ENCODE data around the gene PFN1.

The PFN1 gene

GRCh38 chr17:4948166-4948930 is at the start of gene PFN1:
Gene PFN1 (minus strand): TSS chr17:4948530. CDS start chr17:4948394, 136 bp downstream.
- H3K36me3 ChIP-seq (ENCODE audit: insufficient read depth, low read length) = peaks cover 35% of the 10 kb centered on the region
- peak within 1 kb of the TSS; percentile 72 to 95 for H3K4me3 ChIP-seq (ENCODE audit: low read depth in 1 of 2, low read length in 2 of 2)
- no peaks in the 10 kb centered on the region for H3K9me3 ChIP-seq (ENCODE audit: low read length)
- peak within 1 kb of the TSS; percentile 86 for H3K9ac ChIP-seq (ENCODE audit: low read length)
- peaks cover 48% of the 10 kb centered on the region for H3K4me1 ChIP-seq (ENCODE audit: insufficient read depth, low read length)
- no peaks in the 10 kb centered on the region for H3K27me3 ChIP-seq (ENCODE audit: control insufficient read depth in 1 of 2, insufficient read depth in 2 of 2, low read length in 2 of 2)
- H3K27ac ChIP-seq (ENCODE audit: low read depth, low read length) = peak within 1 kb of the TSS; percentile 100

- peaks cover 19% of the 10 kb centered on the region for H3K36me3 ChIP-seq (ENCODE audit: insufficient read depth, low read length)
- H3K9me3 ChIP-seq (ENCODE audit: low read length) = no peaks in the 10 kb centered on the region
- peak within 1 kb of the TSS; percentile 93 for H3K27ac ChIP-seq (ENCODE audit: low read depth, low read length)
- peaks cover 23% of the 10 kb centered on the region for H3K4me1 ChIP-seq (ENCODE audit: insufficient read depth, low read length)
- peak within 1 kb of the TSS; percentile 63 to 96 for H3K4me3 ChIP-seq (ENCODE audit: low read depth in 1 of 2, low read length in 2 of 2)
- peak within 1 kb of the TSS; percentile 78 for H3K9ac ChIP-seq (ENCODE audit: low read length)
- no peaks in the 10 kb centered on the region for H3K27me3 ChIP-seq (ENCODE audit: control insufficient read depth in 1 of 2, insufficient read depth in 2 of 2, low read length in 2 of 2)
These were observed 49.1 kb upstream of the PFN1 start, which contains the start of the genes INCA1 and KIF1C for GRCh38 chr17:4997302-4998026. Gene INCA1 (minus strand): TSS chr17:4997522. CDS start chr17:4994437, 3,085 bp downstream. Gene KIF1C (plus strand): TSS chr17:4997950. CDS start chr17:5000247, 2,297 bp downstream.

GRCh38 chr17:4994081-4994595 is 45.8 kb upstream of the PFN1 start:
- Histone ChIP-seq H3K27ac (ENCODE audit: low read depth, low read length) (no peak overlapping the region), H3K36me3 (ENCODE audit: insufficient read depth, low read length) (no peaks in the 10 kb centered on the region), H3K27me3 (ENCODE audit: control insufficient read depth in 1 of 2, insufficient read depth in 2 of 2, low read length in 2 of 2) (no peaks in the 10 kb centered on the region), H3K9ac (ENCODE audit: low read length) (no peak overlapping the region), H3K4me1 (ENCODE audit: insufficient read depth, low read length) (peaks cover 6% of the 10 kb centered on the region), H3K4me3 (ENCODE audit: low read depth in 1 of 2, low read length in 2 of 2) (no peak overlapping the region), H3K9me3 (ENCODE audit: low read length) (no peaks in the 10 kb centered on the region)

- peak overlapping the region; percentile 73 for H3K27ac ChIP-seq (ENCODE audit: low read depth, low read length)
- no peaks in the 10 kb centered on the region for H3K9me3 ChIP-seq (ENCODE audit: low read length)
- H3K4me3 ChIP-seq (ENCODE audit: low read depth in 1 of 2, low read length in 2 of 2) = peak overlapping the region; percentile 89 to 93
- peaks cover 21% of the 10 kb centered on the region for H3K4me1 ChIP-seq (ENCODE audit: insufficient read depth, low read length)
- H3K27me3 ChIP-seq (ENCODE audit: control insufficient read depth in 1 of 2, insufficient read depth in 2 of 2, low read length in 2 of 2) = no peaks in the 10 kb centered on the region
- no peaks in the 10 kb centered on the region for H3K36me3 ChIP-seq (ENCODE audit: insufficient read depth, low read length)
- H3K9ac ChIP-seq (ENCODE audit: low read length) = peak overlapping the region; percentile 98
These were observed 39.6 kb upstream of the PFN1 start for GRCh38 chr17:4987767-4988567.

GRCh38 chr17:4986951-4987766 is 38.8 kb upstream of the PFN1 start, which contains the start of gene CAMTA2:
Gene CAMTA2 (minus strand): TSS chr17:4987675. CDS start chr17:4986222, 1,453 bp downstream.
- H3K27ac ChIP-seq (ENCODE audit: low read depth, low read length) = peak within 1 kb of the TSS; percentile 73
- no peaks in the 10 kb centered on the region for H3K9me3 ChIP-seq (ENCODE audit: low read length)
- H3K4me3 ChIP-seq (ENCODE audit: low read depth in 1 of 2, low read length in 2 of 2) = peak within 1 kb of the TSS; percentile 89 to 93
- peak within 1 kb of the TSS; percentile 98 for H3K9ac ChIP-seq (ENCODE audit: low read length)
- H3K4me1 ChIP-seq (ENCODE audit: insufficient read depth, low read length) = peaks cover 21% of the 10 kb centered on the region
- no peaks in the 10 kb centered on the region for H3K27me3 ChIP-seq (ENCODE audit: control insufficient read depth in 1 of 2, insufficient read depth in 2 of 2, low read length in 2 of 2)
- peaks cover 8% of the 10 kb centered on the region for H3K36me3 ChIP-seq (ENCODE audit: insufficient read depth, low read length)

- Histone ChIP-seq H3K9me3 (ENCODE audit: low read length) (no peaks in the 10 kb centered on the region), H3K36me3 (ENCODE audit: insufficient read depth, low read length) (peaks cover 13% of the 10 kb centered on the region), H3K9ac (ENCODE audit: low read length) (peak overlapping the region; percentile 98), H3K4me3 (ENCODE audit: low read depth in 1 of 2, low read length in 2 of 2) (peak overlapping the region; percentile 89 to 93), H3K4me1 (ENCODE audit: insufficient read depth, low read length) (peaks cover 21% of the 10 kb centered on the region), H3K27ac (ENCODE audit: low read depth, low read length) (peak overlapping the region; percentile 73), H3K27me3 (ENCODE audit: control insufficient read depth in 1 of 2, insufficient read depth in 2 of 2, low read length in 2 of 2) (no peaks in the 10 kb centered on the region)
These were observed 38.1 kb upstream of the PFN1 start for GRCh38 chr17:4986403-4986802.

- H3K4me1 ChIP-seq (ENCODE audit: insufficient read depth, low read length) = peaks cover 18% of the 10 kb centered on the region
- no peaks in the 10 kb centered on the region for H3K27me3 ChIP-seq (ENCODE audit: control insufficient read depth in 1 of 2, insufficient read depth in 2 of 2, low read length in 2 of 2)
- no peak overlapping the region for H3K4me3 ChIP-seq (ENCODE audit: low read depth in 1 of 2, low read length in 2 of 2)
- H3K36me3 ChIP-seq (ENCODE audit: insufficient read depth, low read length) = peaks cover 39% of the 10 kb centered on the region
- no peak overlapping the region for H3K27ac ChIP-seq (ENCODE audit: low read depth, low read length)
- no peaks in the 10 kb centered on the region for H3K9me3 ChIP-seq (ENCODE audit: low read length)
- no peak overlapping the region for H3K9ac ChIP-seq (ENCODE audit: low read length)
These were observed 34.0 kb upstream of the PFN1 start for GRCh38 chr17:4982305-4982704.

- Histone ChIP-seq H3K36me3 (ENCODE audit: insufficient read depth, low read length) (peaks cover 48% of the 10 kb centered on the region), H3K9me3 (ENCODE audit: low read length) (no peaks in the 10 kb centered on the region), H3K27me3 (ENCODE audit: control insufficient read depth in 1 of 2, insufficient read depth in 2 of 2, low read length in 2 of 2) (no peaks in the 10 kb centered on the region), H3K4me3 (ENCODE audit: low read depth in 1 of 2, low read length in 2 of 2) (no peak overlapping the region), H3K27ac (ENCODE audit: low read depth, low read length) (no peak overlapping the region), H3K4me1 (ENCODE audit: insufficient read depth, low read length) (peaks cover 9% of the 10 kb centered on the region), H3K9ac (ENCODE audit: low read length) (no peak overlapping the region)
These were observed 32.4 kb upstream of the PFN1 start for GRCh38 chr17:4980644-4981216.

DNA sequence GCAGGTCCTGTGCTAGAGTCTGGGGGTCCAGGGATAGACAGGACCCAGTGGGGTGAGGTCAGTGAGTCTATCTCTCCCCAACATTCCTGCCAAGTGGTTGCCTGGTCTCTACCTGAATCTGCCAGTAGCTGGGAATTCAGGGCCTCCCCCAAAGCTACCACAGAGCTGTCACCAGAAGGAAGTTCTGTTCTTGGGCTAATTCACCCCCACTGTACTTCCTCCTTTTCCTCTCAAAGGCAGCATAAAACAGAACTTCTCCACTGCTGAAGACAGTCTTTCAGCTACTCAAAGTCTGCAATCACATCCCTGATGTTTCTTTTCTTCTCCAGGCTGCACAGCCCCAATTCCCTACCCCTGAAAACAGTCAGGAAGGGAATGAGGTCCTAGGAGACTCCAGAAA is 30.4 kb upstream of the PFN1 start:
- Histone ChIP-seq H3K4me1 (ENCODE audit: insufficient read depth, low read length) (peaks cover 9% of the 10 kb centered on the region), H3K9me3 (ENCODE audit: low read length) (no peaks in the 10 kb centered on the region), H3K9ac (ENCODE audit: low read length) (no peak overlapping the region), H3K27me3 (ENCODE audit: control insufficient read depth in 1 of 2, insufficient read depth in 2 of 2, low read length in 2 of 2) (no peaks in the 10 kb centered on the region), H3K27ac (ENCODE audit: low read depth, low read length) (no peak overlapping the region), H3K36me3 (ENCODE audit: insufficient read depth, low read length) (peaks cover 68% of the 10 kb centered on the region), H3K4me3 (ENCODE audit: low read depth in 1 of 2, low read length in 2 of 2) (no peak overlapping the region)

GRCh38 chr17:4974115-4974670 is 25.9 kb upstream of the PFN1 start:
- Histone ChIP-seq H3K9me3 (ENCODE audit: low read length) (no peaks in the 10 kb centered on the region), H3K4me3 (ENCODE audit: low read depth in 1 of 2, low read length in 2 of 2) (no peak overlapping the region), H3K9ac (ENCODE audit: low read length) (no peak overlapping the region), H3K27me3 (ENCODE audit: control insufficient read depth in 1 of 2, insufficient read depth in 2 of 2, low read length in 2 of 2) (no peaks in the 10 kb centered on the region), H3K36me3 (ENCODE audit: insufficient read depth, low read length) (peaks cover 86% of the 10 kb centered on the region), H3K4me1 (ENCODE audit: insufficient read depth, low read length) (peaks cover 8% of the 10 kb centered on the region), H3K27ac (ENCODE audit: low read depth, low read length) (no peak overlapping the region)

All from muscle layer of colon (tissue), 2 donors.